Activated T-cell treated with anti-CD3 and anti-CD28 coated beads for 48 hours (primary cell): ENCODE results near the gene SELP.

ENCODE experiments used
- DNase-seq: peaks from one replicate; pipeline ENCODE4 v3.0.0-alpha.2; 2020; ENCODE audit warnings: low read depth

Gene SELP

GRCh38 chr1:169620565-169620964 lies 9.4 kb downstream of the SELP start:
- no peak for DNase-seq

- no peak for DNase-seq
Observed at GRCh38 chr1:169618367-169618766, 11.6 kb downstream of the SELP start.

GRCh38 chr1:169615803-169616202 lies 14.1 kb downstream of the SELP start:
- DNase-seq = no peak

GRCh38 chr1:169610858-169611257 lies 19.1 kb downstream of the SELP start:
- DNase-seq = no peak

- DNase-seq = no peak
Observed at GRCh38 chr1:169610108-169610507, 19.8 kb downstream of the SELP start.

- DNase-seq = no peak
Observed at GRCh38 chr1:169608226-169608625, 21.7 kb downstream of the SELP start.

GRCh38 chr1:169604781-169605560 lies 25.0 kb downstream of the SELP start:
- no peak for DNase-seq

GRCh38 chr1:169601096-169601881 lies 28.6 kb downstream of the SELP start:
- no peak for DNase-seq

- no peak for DNase-seq
Observed at GRCh38 chr1:169595764-169596711, 33.9 kb downstream of the SELP start.

GRCh38 chr1:169594391-169594790 lies 35.5 kb downstream of the SELP start:
- no peak for DNase-seq

GRCh38 chr1:169590932-169591331 lies 39.0 kb downstream of the SELP start:
- DNase-seq = no peak

GRCh38 chr1:169588785-169589485 lies 41.0 kb downstream of the SELP start:
- DNase-seq = no peak

GRCh38 chr1:169588112-169588511 lies 41.8 kb downstream of the SELP start:
- no peak for DNase-seq

- DNase-seq = peak; percentile 72
Observed at GRCh38 chr1:169586395-169587255, 43.3 kb downstream of the SELP start, which contains the start of gene F5. F5 (minus strand) TSS chr1:169586481; CDS start chr1:169586386, 95 bp downstream.

- no peak for DNase-seq
Observed at GRCh38 chr1:169586067-169586394, 43.9 kb downstream of the SELP start.

GRCh38 chr1:169585181-169585580 lies 44.7 kb downstream of the SELP start:
- no peak for DNase-seq

GRCh38 chr1:169584483-169585144 lies 45.3 kb downstream of the SELP start:
- no peak for DNase-seq

GRCh38 chr1:169577981-169578738 lies 51.8 kb downstream of the SELP start:
- no peak for DNase-seq

- no peak for DNase-seq
Observed at GRCh38 chr1:169576935-169577331, 53.0 kb downstream of the SELP start.
